Stimulated activated naive B cell treated with anti-CD40 and anti-IgM and Interleukin-4, amounts not matched to agents 10 μg/mL and 1 μg/mL and 100 μg/mL, for 72 hours (primary cell): ENCODE data around the gene TCERG1L.

Source experiments
- ATAC-seq, 2 donors: fragments of 150-1000 bp; cut with Tn5 transposase; replicated peaks; 2 replicates each; pipeline ENCODE4 v1.10.0; 2021; ENCODE audit warnings: moderate library complexity in 1 of 2
- DNase-seq: peaks from one replicate; pipeline ENCODE4 v3.0.0; 2021
- H3K27ac Mint-ChIP-seq: one replicate; pipeline ENCODE4 v1.8.0; 2022; ENCODE audit warnings: mild to moderate bottlenecking, mixed read lengths
- H3K27me3 Mint-ChIP-seq, 2 donors: one replicate each; pipeline ENCODE4 v1.8.0; 2022; ENCODE audit warnings: mixed read lengths in 2 of 2
- H3K36me3 Mint-ChIP-seq, 2 donors: one replicate each; pipeline ENCODE4 v1.8.0; 2022; ENCODE audit warnings: mixed read lengths in 2 of 2, mild to moderate bottlenecking in 1 of 2
- H3K4me1 Mint-ChIP-seq, 2 donors: one replicate each; pipeline ENCODE4 v1.8.0; 2022; ENCODE audit warnings: mixed read lengths in 2 of 2, mild to moderate bottlenecking in 1 of 2
- H3K4me3 Mint-ChIP-seq, 2 donors: one replicate each; pipeline ENCODE4 v1.8.0; 2022; ENCODE audit warnings: mild to moderate bottlenecking in 2 of 2, mixed read lengths in 2 of 2, moderate library complexity in 1 of 2
- H3K9me3 Mint-ChIP-seq, 2 donors: one replicate each; pipeline ENCODE4 v1.8.0; 2022; ENCODE audit warnings: mixed read lengths in 2 of 2, mild to moderate bottlenecking in 1 of 2

Gene TCERG1L

GRCh38 chr10:131271195-131271880, 40.2 kb downstream of the TCERG1L start:
- Mint-ChIP-seq H3K36me3 (no peaks in the 10 kb centered on the region), H3K4me3 (no peak overlapping the region), H3K9me3 (no peaks in the 10 kb centered on the region), H3K27ac (no peak overlapping the region), H3K27me3 (no peaks in the 10 kb centered on the region), H3K4me1 (no peaks in the 10 kb centered on the region)
- DNase-seq = no peak
- no peak for ATAC-seq

GRCh38 chr10:131270461-131271190, 40.9 kb downstream of the TCERG1L start:
- Mint-ChIP-seq H3K4me3 (no peak overlapping the region), H3K27me3 (no peaks in the 10 kb centered on the region), H3K36me3 (no peaks in the 10 kb centered on the region), H3K4me1 (no peaks in the 10 kb centered on the region), H3K27ac (no peak overlapping the region), H3K9me3 (no peaks in the 10 kb centered on the region)
- ATAC-seq (no peak), DNase-seq (no peak)

GRCh38 chr10:131269776-131270460, 41.6 kb downstream of the TCERG1L start:
- no peaks in the 10 kb centered on the region for H3K36me3 Mint-ChIP-seq
- ATAC-seq (no peak), DNase-seq (no peak)
- H3K27me3 Mint-ChIP-seq = no peaks in the 10 kb centered on the region
- no peaks in the 10 kb centered on the region for H3K4me1 Mint-ChIP-seq
- H3K4me3 Mint-ChIP-seq = no peak overlapping the region
- H3K27ac Mint-ChIP-seq = no peak overlapping the region
- H3K9me3 Mint-ChIP-seq = no peaks in the 10 kb centered on the region

- Mint-ChIP-seq H3K4me3 (no peak overlapping the region), H3K9me3 (peaks cover 0 to 2% of the 10 kb centered on the region in 2 donors), H3K27ac (no peak overlapping the region), H3K36me3 (no peaks in the 10 kb centered on the region), H3K4me1 (no peaks in the 10 kb centered on the region), H3K27me3 (no peaks in the 10 kb centered on the region)
- ATAC-seq = no peak
- DNase-seq = no peak
These were observed 43.8 kb downstream of the TCERG1L start for GRCh38 chr10:131267814-131268095.

- no peak overlapping the region for H3K4me3 Mint-ChIP-seq
- DNase-seq (no peak), ATAC-seq (no peak)
- no peaks in the 10 kb centered on the region for H3K36me3 Mint-ChIP-seq
- H3K27me3 Mint-ChIP-seq = no peaks in the 10 kb centered on the region
- H3K9me3 Mint-ChIP-seq = peaks cover 0 to 2% of the 10 kb centered on the region in 2 donors
- no peaks in the 10 kb centered on the region for H3K4me1 Mint-ChIP-seq
- no peak overlapping the region for H3K27ac Mint-ChIP-seq
These were observed 44.3 kb downstream of the TCERG1L start for GRCh38 chr10:131266936-131267813.

GRCh38 chr10:131264110-131264788, 47.3 kb downstream of the TCERG1L start:
- H3K9me3 Mint-ChIP-seq = peaks cover 0 to 2% of the 10 kb centered on the region in 2 donors
- no peaks in the 10 kb centered on the region for H3K4me1 Mint-ChIP-seq
- H3K27ac Mint-ChIP-seq = no peak overlapping the region
- H3K4me3 Mint-ChIP-seq = no peak overlapping the region
- ATAC-seq (no peak), DNase-seq (no peak)
- no peaks in the 10 kb centered on the region for H3K36me3 Mint-ChIP-seq
- H3K27me3 Mint-ChIP-seq = no peaks in the 10 kb centered on the region

- ATAC-seq = no peak
- no peak overlapping the region for H3K4me3 Mint-ChIP-seq
- no peaks in the 10 kb centered on the region for H3K36me3 Mint-ChIP-seq
- H3K9me3 Mint-ChIP-seq = peaks cover 0 to 2% of the 10 kb centered on the region in 2 donors
- no peaks in the 10 kb centered on the region for H3K27me3 Mint-ChIP-seq
- H3K4me1 Mint-ChIP-seq = no peaks in the 10 kb centered on the region
- no peak for DNase-seq
- no peak overlapping the region for H3K27ac Mint-ChIP-seq
These were observed 49.5 kb downstream of the TCERG1L start for GRCh38 chr10:131261890-131262475.

GRCh38 chr10:131260452-131261211, 50.9 kb downstream of the TCERG1L start:
- Mint-ChIP-seq H3K4me3 (no peak overlapping the region), H3K4me1 (no peaks in the 10 kb centered on the region), H3K36me3 (no peaks in the 10 kb centered on the region), H3K27ac (no peak overlapping the region), H3K9me3 (peaks cover 0 to 2% of the 10 kb centered on the region in 2 donors), H3K27me3 (no peaks in the 10 kb centered on the region)
- no peak for DNase-seq
- no peak for ATAC-seq

- Mint-ChIP-seq H3K27ac (no peak overlapping the region), H3K4me1 (no peaks in the 10 kb centered on the region)
These were observed 51.5 kb downstream of the TCERG1L start for GRCh38 chr10:131260031-131260430.

GRCh38 chr10:131259535-131259934, 52.0 kb downstream of the TCERG1L start:
- Mint-ChIP-seq H3K27ac (no peak overlapping the region), H3K27me3 (no peaks in the 10 kb centered on the region), H3K9me3 (no peaks in the 10 kb centered on the region), H3K36me3 (no peaks in the 10 kb centered on the region), H3K4me1 (no peaks in the 10 kb centered on the region), H3K4me3 (no peak overlapping the region)
- DNase-seq (no peak), ATAC-seq (no peak)

More at GRCh38 chr10:131260031-131260430, 51.5 kb downstream of the TCERG1L start:
- ATAC-seq (no peak), DNase-seq (no peak)
- no peaks in the 10 kb centered on the region for H3K27me3 Mint-ChIP-seq
- H3K36me3 Mint-ChIP-seq = no peaks in the 10 kb centered on the region
- H3K9me3 Mint-ChIP-seq = peaks cover 0 to 2% of the 10 kb centered on the region in 2 donors
- no peak overlapping the region for H3K4me3 Mint-ChIP-seq

- Mint-ChIP-seq H3K4me1 (no peaks in the 10 kb centered on the region), H3K4me3 (no peak overlapping the region)
These were observed 53.3 kb downstream of the TCERG1L start for GRCh38 chr10:131258256-131258655.

GRCh38 chr10:131257027-131257426, 54.5 kb downstream of the TCERG1L start:
- Mint-ChIP-seq H3K9me3 (no peaks in the 10 kb centered on the region), H3K4me3 (no peak overlapping the region), H3K36me3 (no peaks in the 10 kb centered on the region), H3K27ac (no peak overlapping the region), H3K4me1 (no peaks in the 10 kb centered on the region), H3K27me3 (no peaks in the 10 kb centered on the region)
- ATAC-seq = no peak
- no peak for DNase-seq

More at GRCh38 chr10:131258256-131258655, 53.3 kb downstream of the TCERG1L start:
- H3K36me3 Mint-ChIP-seq = no peaks in the 10 kb centered on the region
- ATAC-seq (no peak), DNase-seq (no peak)
- H3K27ac Mint-ChIP-seq = no peak overlapping the region
- no peaks in the 10 kb centered on the region for H3K27me3 Mint-ChIP-seq
- H3K9me3 Mint-ChIP-seq = no peaks in the 10 kb centered on the region

GRCh38 chr10:131254859-131255252, 56.7 kb downstream of the TCERG1L start:
- no peak for ATAC-seq
- Mint-ChIP-seq H3K36me3 (no peaks in the 10 kb centered on the region), H3K4me1 (no peaks in the 10 kb centered on the region), H3K4me3 (no peak overlapping the region), H3K27ac (no peak overlapping the region), H3K9me3 (no peaks in the 10 kb centered on the region), H3K27me3 (peaks cover 0 to 11% of the 10 kb centered on the region in 2 donors)
- DNase-seq = no peak
